ENCODE data around the gene DHDH. TPM values are rescaled to one million over a fixed set of nuclear protein-coding genes. Genes with fewer than 3 reads are reported as not detected.

Gene DHDH
- total RNA-seq, 1 experiment from 2014 or later, result not detected

DNA sequence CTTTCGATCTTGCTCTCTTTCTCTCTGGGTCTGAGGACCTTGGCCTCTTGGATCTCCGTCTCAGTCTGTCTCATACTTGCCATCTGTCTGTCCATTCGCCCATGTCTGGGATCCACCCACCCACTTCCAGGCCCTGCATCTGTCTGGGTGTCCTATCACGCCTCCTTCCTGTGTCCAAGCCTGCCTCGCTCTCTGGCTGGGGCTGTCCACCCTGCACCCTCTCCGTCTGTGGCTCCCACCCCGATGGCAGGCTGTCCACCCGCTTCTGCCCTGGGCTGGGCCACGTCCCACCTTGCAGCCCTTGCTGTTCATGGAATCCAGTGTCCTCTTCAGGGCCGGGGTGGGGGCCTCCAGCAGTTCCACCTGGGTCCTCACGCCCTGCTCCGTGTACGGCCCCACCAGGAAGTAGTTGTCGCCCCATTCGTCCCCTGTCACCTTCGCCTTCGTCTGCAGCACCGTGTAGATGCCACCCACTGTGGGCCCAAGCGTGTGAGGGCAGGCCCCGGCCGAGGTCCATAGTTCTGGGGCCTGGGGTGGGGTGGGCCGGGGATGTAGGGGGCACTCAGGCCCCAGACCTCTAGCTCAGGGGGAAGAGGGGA is 57.6 kb downstream of the DHDH start:
- DNase-seq (ENCODE audit: low read depth), result no peak

DNA sequence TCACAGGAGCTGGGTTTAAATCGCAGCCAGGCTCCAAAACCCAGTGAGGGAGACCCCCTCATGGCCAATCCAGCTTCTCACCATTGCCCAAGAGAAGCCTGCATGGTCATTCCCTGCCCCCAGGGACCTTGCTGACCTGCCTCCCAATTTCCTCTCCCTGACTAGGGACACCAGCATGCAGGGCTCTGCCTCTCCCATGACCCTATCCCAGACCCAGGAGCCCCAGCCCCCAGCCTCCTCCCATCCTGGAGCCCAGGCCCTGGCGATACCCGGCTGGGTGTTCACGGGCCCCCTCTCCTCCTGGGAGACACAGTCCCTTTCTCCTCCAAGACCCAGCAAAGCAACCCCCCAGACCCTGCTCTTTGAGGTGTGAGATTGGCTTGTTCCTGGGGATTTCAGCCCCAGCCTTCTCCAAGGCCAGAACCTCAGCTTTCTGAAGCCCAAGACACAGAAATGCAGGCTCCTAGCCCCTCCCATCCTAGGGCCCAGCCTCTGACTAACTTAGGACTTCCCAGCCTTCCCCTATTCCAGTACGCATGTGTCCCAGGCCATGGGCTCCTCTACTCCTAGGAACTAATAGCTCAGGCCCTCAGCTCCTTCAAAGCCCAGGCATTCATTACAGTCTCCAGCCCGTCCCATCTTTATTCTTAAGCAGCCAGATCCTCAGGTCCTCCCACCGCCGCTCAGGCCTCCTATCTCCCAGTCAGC is 58.5 kb downstream of the DHDH start:
- DNase-seq (ENCODE audit: low read depth), result peak; percentile 81

DNA sequence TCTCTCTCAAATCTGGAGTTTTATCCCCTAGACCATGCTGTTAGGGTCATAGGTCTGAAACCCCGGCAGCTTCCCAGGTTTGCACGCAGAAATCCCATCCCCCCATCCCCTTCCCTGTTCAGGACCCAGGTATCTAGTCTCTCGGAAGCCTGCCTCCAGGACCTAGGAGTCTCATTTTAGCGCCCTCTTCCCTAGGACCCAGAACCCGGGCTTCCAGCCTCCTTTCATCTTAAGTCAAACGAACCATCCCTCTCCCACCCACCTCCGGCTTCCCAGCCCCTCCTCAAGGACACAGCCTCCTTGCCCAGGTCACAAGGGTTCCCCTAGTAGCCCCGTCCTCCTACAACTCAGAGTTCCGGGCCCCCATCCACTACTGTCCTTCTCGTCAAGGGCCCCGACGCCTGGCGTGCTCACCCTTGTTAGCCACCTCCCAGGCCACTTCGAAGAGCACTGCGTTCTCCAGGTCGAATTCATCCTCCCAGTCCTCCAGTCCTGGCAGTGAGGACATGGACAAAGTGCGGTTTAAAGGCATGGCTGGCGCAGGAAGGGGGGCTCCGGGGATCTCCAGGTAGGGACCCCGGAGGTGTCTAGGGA is 59.2 kb downstream of the DHDH start:
- DNase-seq (ENCODE audit: low read depth), result no peak

DNA sequence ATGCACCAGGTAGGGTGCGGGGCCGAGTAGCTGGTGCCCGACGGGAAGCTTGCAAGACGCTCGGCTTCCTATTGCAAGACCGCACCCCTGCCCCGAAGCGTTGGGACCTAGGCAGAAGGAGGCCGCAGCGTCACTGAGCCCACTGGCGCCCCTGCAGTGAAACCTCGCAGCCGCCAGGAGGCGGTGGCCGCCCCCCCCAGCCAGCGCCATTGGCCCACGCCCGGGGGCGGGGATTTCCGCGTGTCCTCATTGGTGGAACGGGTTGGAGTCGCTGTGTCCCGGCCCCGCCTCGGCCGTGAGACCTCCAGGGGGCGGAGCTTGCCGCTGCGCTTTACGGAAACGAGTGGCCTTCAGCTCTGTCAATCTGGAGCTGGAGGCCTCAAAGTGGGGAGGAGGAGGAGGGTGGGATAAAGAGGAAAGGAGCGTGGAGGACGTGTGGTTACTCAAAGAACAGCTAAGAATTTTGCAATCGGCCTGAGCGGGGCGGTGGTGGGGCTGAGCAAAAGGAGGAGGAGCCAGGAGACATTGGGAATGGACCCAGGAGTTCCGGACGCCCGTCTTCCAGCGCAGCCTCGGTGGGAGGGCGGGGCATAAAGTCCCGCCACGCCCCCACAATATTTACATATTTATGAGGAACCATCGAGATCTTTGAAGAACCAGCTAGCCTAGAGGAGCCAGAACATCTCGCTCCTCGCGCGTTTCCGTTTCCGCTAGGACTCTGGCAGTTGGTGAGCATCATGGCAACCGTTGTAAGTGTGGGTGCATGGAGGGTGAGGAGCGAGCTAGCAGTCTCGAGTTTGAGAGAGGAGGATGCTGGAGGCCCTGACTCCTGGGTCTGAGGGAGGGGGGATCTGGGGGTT is 59.9 kb downstream of the DHDH start, which contains the start of the genes GYS1 and RUVBL2:
GYS1 (minus strand) TSS at position 135 of the 860 bp plus-strand sequence. CDS start 197 bp downstream, outside the sequence.
RUVBL2 (plus strand) TSS at position 713 of the 860 bp plus-strand sequence; CDS start at position 738, 25 bp downstream.
- DNase-seq (ENCODE audit: low read depth), result peak; percentile 100

DNA sequence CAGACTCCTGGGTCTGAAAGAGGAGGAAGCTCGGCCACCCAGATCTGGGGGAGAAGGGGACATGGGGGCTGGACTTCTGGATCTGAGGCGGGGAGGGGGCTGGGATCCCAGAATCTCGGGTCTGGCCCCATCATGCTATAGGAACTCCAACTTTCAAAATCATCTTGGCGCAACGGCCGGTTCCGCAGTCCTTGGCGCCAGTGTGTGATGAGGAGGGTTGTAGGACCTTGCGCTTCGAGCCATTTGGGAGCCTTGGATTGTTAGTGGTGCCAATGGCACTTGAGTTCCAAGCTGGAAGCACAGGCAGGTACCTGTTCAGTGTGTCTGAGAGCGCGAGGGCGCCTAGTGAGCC is 60.5 kb downstream of the DHDH start:
- DNase-seq (ENCODE audit: low read depth), result no peak

Small RNA genes within 50 kb of the gene (small RNA-seq; reads per million reads assigned to genes)
- gene AC026803.1, result not detected

Other genes starting within 250 kb of the DHDH start
- not detected in 2 replicates for gene FUT2, start 237.7 kb upstream of the DHDH start, total RNA-seq (2014; rRNA removed; shearing (Covaris generic))
- 0.35 TPM in 1 of 2 replicates, not detected in the other for gene MAMSTR, start 214.0 kb upstream of the DHDH start, total RNA-seq (2014; rRNA removed; shearing (Covaris generic))
- gene RASIP1, start 193.1 kb upstream of the DHDH start, total RNA-seq (2014; rRNA removed; shearing (Covaris generic)), result not detected in 2 replicates
- gene IZUMO1, start 186.8 kb upstream of the DHDH start, total RNA-seq (2014; rRNA removed; shearing (Covaris generic)), result not detected in 2 replicates
- 0.10 TPM in 1 of 2 replicates, not detected in the other for gene FUT1, start 181.1 kb upstream of the DHDH start, total RNA-seq (2014; rRNA removed; shearing (Covaris generic))
- not detected in 2 replicates for gene FGF21, start 178.2 kb upstream of the DHDH start, total RNA-seq (2014; rRNA removed; shearing (Covaris generic))
- gene BCAT2, start 122.7 kb upstream of the DHDH start, total RNA-seq (2014; rRNA removed; shearing (Covaris generic)), result 54.2 and 60.6 TPM in 2 replicates
- not detected in 2 replicates for gene HSD17B14, start 97.2 kb upstream of the DHDH start, total RNA-seq (2014; rRNA removed; shearing (Covaris generic))
- gene PLEKHA4, start 65.1 kb upstream of the DHDH start, total RNA-seq (2014; rRNA removed; shearing (Covaris generic)), result 0.31 TPM in 1 of 2 replicates, not detected in the other
- 44.3 and 49.4 TPM in 2 replicates for gene PPP1R15A, start 61.3 kb upstream of the DHDH start, total RNA-seq (2014; rRNA removed; shearing (Covaris generic))
- gene TULP2, start 35.0 kb upstream of the DHDH start, total RNA-seq (2014; rRNA removed; shearing (Covaris generic)), result not detected in 2 replicates
- 107 and 146 TPM in 2 replicates for gene NUCB1, start 33.4 kb upstream of the DHDH start, total RNA-seq (2014; rRNA removed; shearing (Covaris generic))
- gene BAX, start 21.2 kb downstream of the DHDH start, total RNA-seq (2014; rRNA removed; shearing (Covaris generic)), result 198 and 273 TPM in 2 replicates
- gene FTL, start 31.6 kb downstream of the DHDH start, total RNA-seq (2014; rRNA removed; shearing (Covaris generic)), result 4,284 and 5,930 TPM in 2 replicates
- gene GYS1, start 59.6 kb downstream of the DHDH start, total RNA-seq (2014; rRNA removed; shearing (Covaris generic)), result 35.2 and 46.1 TPM in 2 replicates
- 498 and 522 TPM in 2 replicates for gene RUVBL2, start 60.2 kb downstream of the DHDH start, total RNA-seq (2014; rRNA removed; shearing (Covaris generic))
- not detected in 2 replicates for gene LHB, start 83.4 kb downstream of the DHDH start, total RNA-seq (2014; rRNA removed; shearing (Covaris generic))
- gene CGB3, start 90.6 kb downstream of the DHDH start, total RNA-seq (2014; rRNA removed; shearing (Covaris generic)), result not detected in 2 replicates
- 0.71 TPM in 1 of 2 replicates, not detected in the other for gene CGB2, start 98.2 kb downstream of the DHDH start, total RNA-seq (2014; rRNA removed; shearing (Covaris generic))
- not detected in 2 replicates for gene CGB1, start 103.2 kb downstream of the DHDH start, total RNA-seq (2014; rRNA removed; shearing (Covaris generic))
- 0.16 and 0.67 TPM in 2 replicates for gene CGB5, start 110.1 kb downstream of the DHDH start, total RNA-seq (2014; rRNA removed; shearing (Covaris generic))
- gene CGB8, start 115.4 kb downstream of the DHDH start, total RNA-seq (2014; rRNA removed; shearing (Covaris generic)), result 5.8 and 11.3 TPM in 2 replicates
- 0.10 and 0.61 TPM in 2 replicates for gene CGB7, start 124.0 kb downstream of the DHDH start, total RNA-seq (2014; rRNA removed; shearing (Covaris generic))
- gene NTF4, start 131.1 kb downstream of the DHDH start, total RNA-seq (2014; rRNA removed; shearing (Covaris generic)), result not detected in 2 replicates
- gene KCNA7, start 139.0 kb downstream of the DHDH start, total RNA-seq (2014; rRNA removed; shearing (Covaris generic)), result not detected in 2 replicates
- 265 and 348 TPM in 2 replicates for gene SNRNP70, start 151.8 kb downstream of the DHDH start, total RNA-seq (2014; rRNA removed; shearing (Covaris generic))
- 2.6 and 3.2 TPM in 2 replicates for gene LIN7B, start 180.7 kb downstream of the DHDH start, total RNA-seq (2014; rRNA removed; shearing (Covaris generic))
- gene C19orf73, start 185.4 kb downstream of the DHDH start, total RNA-seq (2014; rRNA removed; shearing (Covaris generic)), result 1.6 and 2.1 TPM in 2 replicates
- gene PPFIA3, start 185.8 kb downstream of the DHDH start, total RNA-seq (2014; rRNA removed; shearing (Covaris generic)), result 5.0 and 9.3 TPM in 2 replicates
- gene HRC, start 221.7 kb downstream of the DHDH start, total RNA-seq (2014; rRNA removed; shearing (Covaris generic)), result not detected in 2 replicates
- gene TRPM4, start 224.1 kb downstream of the DHDH start, total RNA-seq (2014; rRNA removed; shearing (Covaris generic)), result 7.5 and 8.6 TPM in 2 replicates